ENCODE measurements around the gene A4GNT.
"Not testable (repeated sequence)": the region's sequence is repeated elsewhere in the genome, so short reads cannot be mapped to it uniquely, and the experiment has no call there.

Gene A4GNT

DNA sequence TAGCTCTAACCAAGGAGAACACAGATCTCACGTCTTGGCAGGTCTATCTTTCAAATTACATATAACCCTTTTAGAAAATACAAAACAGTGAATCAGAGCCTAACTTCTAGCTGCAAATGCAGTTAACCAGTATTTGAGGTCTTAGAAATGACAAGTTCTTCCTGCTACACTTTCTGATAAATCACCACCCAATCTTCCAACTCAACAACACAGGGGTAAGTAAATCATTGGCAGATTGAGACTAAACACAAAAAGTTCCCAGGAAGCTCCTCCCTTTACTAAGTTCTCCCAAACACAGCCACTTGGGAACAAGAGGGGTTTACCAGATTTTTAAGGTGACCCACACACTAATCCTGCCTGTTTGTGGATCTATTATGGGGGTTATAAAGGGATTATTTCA is at the start of gene A4GNT:
Gene A4GNT, minus strand, starts transcription at position 152 of the 400 bp plus-strand sequence. CDS start 1,134 bp downstream, outside the sequence.
- in situ Hi-C loops (cut with MboI; ENCODE audit: low sequenced_read_pairs), result no loop called here

DNA sequence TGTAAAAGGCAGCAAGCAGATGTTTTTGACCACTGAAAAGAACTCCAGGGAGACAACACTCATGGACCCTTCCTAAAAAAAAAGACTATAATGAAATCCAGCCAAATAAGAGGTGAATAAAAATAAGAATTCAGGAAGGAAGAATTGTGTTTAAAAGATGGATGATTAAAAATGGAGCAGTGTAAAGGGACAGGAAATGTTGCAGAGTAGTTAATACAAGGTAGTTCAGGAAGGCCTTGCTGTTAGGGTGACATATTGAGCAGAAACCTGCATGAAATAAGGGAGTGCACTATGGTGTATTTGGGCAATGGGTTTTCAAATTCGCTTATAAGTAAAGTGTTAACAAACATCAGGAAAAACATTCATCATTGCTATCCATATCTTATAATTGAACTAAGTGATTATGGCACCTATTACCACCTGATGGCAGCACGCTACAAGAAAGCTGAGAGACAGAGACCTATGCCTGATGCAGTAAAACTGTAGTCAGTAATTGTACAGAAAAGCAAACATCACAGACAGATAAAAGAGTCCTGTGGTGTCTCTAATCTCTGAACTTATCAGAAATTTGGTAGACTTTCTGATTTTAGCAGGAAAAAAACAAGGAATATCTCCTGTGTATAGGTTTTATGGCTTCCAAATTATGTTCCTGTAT is 48.3 kb upstream of the A4GNT start:
- in situ Hi-C loops (cut with MboI; ENCODE audit: low sequenced_read_pairs), result no loop called here

DNA sequence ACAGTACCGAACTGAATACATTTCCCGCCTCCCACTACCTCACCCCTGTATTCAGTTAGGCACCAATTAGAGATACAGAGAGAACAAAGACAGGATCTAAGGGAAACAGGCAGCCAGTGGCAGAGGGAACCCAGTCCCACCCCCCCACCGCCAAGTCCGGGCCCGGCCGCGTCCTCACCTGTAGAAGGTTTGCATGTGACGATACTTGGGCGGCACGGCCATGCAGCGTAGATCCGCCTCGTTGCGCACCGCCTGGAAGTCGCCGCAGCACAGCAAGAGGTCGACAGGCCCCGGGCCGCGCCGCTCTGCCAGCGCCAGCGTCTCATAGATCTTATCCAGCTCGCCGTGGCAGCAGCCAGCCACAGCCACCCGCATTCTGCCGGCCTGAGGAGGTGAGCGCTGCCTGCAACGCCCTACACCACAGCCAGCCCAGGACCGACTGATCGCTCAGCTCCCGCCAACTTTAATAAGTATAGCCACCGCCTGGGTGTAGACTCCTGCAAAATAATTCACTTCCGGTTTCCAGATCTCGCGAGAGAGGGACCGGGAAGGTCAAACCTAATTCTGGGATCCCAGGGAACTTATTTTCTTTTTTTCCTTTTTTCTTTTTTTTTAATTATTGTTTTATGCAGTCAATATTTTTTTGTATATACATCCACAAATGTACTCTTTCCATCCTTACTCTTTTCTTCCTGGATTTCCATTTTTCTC is 42.4 kb upstream of the A4GNT start, which contains the start of gene DBR1:
Gene DBR1, minus strand, starts transcription at position 501 of the 711 bp plus-strand sequence. Its CDS starts 126 bp downstream, at position 375.
- in situ Hi-C loops (cut with MboI; ENCODE audit: low sequenced_read_pairs), result no loop called here

DNA sequence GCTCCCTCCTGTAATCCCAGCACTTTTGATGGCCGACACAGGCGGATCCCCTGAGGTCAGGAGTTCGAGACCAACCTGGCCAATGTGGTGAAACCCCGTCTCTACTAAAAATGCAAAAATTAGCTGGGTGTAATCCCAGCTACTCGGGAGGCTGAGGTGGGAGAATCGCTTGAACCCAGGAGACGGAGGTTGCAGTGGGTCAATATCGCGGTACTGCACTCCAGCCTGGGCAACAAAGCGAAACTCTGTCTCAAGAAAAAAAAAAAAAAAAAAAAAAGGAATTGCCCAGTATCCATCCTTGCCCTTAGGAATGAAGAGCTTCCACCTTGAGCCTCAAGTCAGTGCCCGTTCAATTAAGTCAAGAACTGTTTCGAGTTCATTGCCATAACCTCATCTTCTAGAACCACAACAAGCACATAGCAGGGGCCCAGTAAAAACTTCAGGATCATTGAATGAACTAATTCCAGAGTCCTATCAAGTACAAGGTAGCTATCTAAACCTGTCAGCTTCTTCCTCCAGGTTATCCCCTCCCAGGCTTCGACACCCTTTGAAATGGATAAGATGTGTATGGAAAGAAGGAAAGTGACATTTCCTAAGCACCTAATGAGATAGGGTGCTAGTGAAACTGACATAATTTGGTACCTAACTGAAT is 41.7 kb upstream of the A4GNT start:
- in situ Hi-C loops (cut with MboI; ENCODE audit: low sequenced_read_pairs), result no loop called here

DNA sequence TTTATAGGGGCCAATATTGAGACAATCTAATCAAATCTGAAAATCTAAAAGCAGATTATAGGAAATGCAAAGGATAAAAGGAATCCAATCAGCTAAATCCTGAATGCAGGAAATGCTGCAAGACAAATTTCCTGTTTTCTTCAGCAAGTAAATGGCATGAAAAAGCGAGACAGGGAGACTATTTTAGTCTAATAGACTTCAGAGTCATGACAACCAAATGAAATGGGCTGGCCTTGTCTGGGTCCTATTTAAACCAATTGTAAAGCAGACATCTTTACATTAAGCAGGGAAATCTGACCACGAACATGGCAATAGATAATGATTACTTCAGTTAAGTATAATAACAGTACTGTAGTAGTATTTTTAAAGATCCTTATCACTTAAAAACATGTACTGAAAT is 40.4 kb upstream of the A4GNT start:
- in situ Hi-C loops (cut with MboI; ENCODE audit: low sequenced_read_pairs), result no loop called here

DNA sequence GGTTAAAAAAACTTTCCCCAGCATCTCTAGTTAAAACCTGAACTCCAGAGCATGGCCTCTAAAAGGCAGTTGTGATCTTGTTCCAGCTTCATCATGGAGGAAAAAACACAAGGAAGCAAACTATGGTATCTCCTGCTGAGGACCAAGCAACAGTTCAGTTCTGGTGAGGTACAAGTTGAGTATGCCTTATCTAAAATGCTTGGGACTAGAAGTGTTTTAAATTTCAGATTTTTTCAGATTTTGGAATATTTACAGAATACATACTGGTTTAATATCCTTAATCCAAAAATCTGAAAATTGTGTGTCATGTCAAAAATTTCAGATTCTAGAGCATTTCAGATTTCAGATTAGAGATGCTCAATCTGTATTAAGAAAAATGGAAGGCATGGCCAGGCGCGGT is 32.9 kb upstream of the A4GNT start:
- in situ Hi-C loops (cut with MboI; ENCODE audit: low sequenced_read_pairs), result no loop called here

DNA sequence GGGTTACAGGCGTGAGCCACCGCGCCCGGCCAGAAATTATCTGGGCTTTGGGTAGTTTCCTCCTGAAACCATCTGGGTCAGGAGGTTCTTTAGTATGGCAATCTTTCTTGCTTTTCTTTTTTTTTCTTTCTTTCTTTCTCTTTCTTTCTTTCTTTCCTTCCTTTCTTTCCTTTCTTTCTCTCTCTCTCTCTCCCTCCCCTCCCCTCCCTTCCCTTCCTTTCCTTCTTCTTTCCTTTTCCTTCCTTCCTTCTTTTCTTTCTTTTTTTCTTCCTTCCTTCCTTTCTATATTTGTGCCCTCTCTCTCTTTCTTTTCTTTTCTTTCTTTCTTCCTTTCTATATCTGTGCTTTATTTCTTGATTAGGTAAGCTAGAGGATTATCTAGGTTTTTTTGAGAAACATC is 25.6 kb upstream of the A4GNT start:
- in situ Hi-C loops (cut with MboI; ENCODE audit: low sequenced_read_pairs), result no loop called here

DNA sequence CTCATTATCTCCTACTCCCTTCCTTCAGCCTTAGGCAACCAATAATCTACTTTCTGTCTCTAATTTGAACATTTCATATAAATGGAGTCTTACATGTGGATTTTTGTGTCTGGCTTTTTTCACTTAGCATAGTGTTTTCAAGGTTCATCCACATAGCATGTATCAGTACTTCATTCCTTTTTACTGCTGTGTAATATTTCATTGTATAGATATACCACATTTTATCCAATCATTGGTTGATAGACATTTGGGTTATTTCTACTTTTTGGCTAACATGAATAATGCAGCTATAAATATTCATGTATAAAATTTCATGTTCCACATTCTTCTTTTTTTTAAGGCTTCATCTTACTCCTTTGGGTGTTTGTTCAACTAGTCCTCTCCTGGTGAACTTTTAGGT is 22.3 kb upstream of the A4GNT start:
- in situ Hi-C loops (cut with MboI; ENCODE audit: low sequenced_read_pairs), result no loop called here

DNA sequence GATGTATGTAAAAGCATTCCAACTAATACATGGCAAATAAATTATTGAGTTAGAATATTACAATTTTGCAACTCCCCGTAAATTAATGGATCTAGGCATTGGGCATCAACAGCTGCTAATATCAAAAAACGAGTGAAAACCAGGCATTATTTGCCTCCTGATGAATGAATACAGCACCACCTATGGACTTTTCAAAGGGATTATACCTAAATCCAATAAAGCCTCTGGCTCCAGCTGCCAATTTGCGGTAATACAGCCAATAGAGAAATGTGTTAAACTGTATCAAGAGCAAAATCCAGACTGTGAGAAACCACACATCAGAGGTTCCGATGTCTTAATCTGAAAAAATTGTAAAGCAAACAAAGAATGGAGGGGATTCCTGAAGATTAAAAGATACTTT is 16.3 kb upstream of the A4GNT start:
- in situ Hi-C loops (cut with MboI; ENCODE audit: low sequenced_read_pairs), result no loop called here

DNA sequence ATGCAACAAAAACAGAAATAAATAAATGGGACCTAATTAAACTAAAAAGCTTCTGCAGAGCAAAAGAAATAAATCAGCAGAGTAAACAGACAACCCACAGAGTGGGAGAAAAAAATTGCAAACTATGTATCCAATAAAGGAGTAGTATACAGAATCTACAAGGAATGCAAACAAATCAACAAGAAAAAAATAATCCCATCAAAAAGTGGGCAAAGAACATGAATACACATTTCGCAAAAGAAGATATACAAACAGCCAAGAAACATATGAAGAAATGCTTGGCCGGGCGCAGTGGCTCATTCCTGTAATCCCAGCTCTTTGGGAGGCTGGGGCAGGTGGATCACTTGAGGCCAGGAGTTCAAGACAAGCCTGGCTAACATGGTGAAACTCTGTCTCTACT is 10.0 kb upstream of the A4GNT start:
- in situ Hi-C loops (cut with MboI; ENCODE audit: low sequenced_read_pairs), result not testable (repeated sequence)

DNA sequence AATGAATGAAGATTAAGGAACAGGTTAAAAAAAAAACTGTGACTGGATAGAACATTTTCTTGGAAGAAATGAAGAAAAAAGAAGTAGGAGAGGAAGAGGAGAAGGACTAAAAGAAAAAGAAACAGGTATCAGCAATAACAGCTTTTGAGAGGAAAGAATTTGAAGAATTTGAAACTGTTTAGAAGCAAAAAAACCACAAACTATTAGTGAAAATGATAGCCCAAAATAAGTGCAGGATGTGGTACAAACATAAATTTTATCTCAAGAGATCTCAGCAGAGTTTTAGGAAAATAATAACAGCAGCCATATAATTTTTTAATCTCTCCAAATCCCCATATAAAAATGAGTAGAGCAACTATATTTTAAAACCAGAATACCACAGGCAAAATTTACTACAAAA is 8.8 kb upstream of the A4GNT start:
- in situ Hi-C loops (cut with MboI; ENCODE audit: low sequenced_read_pairs), result no loop called here

DNA sequence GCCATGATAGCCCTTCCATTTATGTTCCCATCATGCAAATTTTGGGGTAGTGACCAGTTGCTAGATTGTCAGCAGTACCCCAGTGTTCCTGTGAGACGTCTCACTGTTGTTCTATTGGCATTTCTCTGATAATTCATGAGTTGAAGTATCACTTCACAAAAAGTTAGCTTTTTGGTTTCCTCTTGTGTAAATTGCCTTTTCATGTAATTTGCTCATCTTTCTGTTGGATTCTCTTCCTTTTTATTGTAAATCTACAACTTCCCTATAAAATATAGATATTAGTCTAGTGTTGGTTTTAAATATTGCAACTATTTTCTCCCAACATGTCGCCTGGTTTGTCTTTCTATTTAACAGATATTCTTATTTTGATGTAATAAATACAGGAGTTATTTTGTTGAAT is 7.5 kb upstream of the A4GNT start:
- in situ Hi-C loops (cut with MboI; ENCODE audit: low sequenced_read_pairs), result no loop called here

DNA sequence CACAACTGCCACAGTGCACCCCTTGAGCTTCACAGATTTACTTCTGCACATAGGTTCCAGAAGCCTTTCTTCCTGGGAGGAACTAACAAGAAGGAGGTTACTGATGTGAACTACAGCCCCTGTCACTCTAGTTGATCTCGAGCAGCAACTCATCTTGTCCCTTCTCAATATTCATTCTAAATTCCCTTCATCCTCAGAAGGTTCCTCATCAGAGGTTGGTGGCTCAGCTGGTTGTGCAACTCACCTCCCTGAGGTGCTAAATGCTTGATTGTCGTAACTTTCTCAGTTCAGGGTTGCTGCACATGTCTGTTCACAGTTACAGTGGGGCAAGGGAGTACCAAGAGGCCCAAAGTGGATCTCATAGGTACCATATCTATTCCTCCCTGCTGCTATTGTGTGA is 5.7 kb upstream of the A4GNT start:
- in situ Hi-C loops (cut with MboI; ENCODE audit: low sequenced_read_pairs), result no loop called here

DNA sequence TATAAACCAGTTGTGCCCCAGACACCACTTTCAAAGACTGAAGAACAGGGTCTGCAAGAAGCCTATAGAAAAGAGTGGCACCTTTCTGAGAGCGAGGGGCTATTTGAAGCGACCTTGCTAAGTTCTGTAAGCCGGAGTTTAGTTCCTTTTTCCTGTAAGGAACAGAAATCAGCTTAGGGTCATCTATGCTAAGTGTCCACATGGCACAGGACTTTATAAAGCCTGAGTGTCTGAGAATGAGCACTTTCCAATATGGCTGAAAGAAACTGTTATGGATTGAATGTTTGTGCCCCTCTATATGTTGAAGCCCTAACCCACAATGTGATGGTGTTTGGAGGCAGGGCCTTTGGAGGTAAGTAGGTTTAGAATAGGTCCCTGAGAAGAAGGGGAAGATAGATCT is 4.0 kb upstream of the A4GNT start:
- in situ Hi-C loops (cut with MboI; ENCODE audit: low sequenced_read_pairs), result no loop called here

DNA sequence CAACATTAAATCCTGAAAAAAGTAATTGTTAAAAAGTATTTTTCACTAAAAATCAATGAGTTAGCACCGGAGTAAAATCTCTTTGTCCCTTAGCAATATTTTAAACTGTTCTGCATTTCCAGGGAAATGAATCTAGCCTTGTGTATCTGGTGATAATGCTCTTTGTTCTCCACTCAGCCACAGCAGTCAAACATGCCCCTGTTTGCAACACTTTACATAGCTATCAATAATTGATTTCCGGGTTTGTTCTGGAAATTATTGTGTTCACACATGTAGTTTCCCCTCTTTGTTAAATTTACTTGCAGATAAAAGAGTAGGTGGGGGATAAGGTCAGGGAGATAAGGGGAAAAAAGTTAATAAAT is 3.6 kb upstream of the A4GNT start:
- in situ Hi-C loops (cut with MboI; ENCODE audit: low sequenced_read_pairs), result no loop called here

DNA sequence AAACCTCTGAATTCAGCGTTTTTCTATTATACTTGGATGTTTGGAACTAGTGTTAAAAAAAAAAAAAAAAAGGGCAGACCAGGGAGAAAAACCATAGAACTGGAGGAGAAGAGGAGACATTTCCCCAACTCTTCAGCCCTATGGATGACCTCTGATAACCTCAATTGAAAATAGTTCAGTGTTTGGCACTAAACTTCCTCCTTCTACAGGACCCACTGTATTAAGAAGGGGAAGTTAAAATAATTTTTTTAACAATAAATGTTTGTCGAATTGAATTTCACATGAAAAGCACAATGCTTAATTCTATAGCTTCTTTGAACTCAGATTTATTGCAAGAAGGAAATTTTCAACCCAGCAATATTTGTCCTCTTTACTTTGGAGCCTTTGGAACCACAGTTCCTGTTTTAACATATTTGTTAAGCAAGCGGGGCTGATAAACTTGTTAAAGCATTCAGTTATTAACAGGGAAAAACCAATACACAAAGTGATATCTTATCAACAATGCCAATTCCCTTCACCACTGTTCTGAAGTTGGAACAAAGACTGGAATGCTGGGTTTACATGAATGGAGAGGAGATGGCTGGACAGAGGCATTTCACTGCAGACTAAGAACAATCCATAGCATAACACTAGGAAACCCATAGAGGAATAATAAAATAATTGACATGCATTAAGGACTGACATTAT is 3.1 kb upstream of the A4GNT start:
- in situ Hi-C loops (cut with MboI; ENCODE audit: low sequenced_read_pairs), result no loop called here

DNA sequence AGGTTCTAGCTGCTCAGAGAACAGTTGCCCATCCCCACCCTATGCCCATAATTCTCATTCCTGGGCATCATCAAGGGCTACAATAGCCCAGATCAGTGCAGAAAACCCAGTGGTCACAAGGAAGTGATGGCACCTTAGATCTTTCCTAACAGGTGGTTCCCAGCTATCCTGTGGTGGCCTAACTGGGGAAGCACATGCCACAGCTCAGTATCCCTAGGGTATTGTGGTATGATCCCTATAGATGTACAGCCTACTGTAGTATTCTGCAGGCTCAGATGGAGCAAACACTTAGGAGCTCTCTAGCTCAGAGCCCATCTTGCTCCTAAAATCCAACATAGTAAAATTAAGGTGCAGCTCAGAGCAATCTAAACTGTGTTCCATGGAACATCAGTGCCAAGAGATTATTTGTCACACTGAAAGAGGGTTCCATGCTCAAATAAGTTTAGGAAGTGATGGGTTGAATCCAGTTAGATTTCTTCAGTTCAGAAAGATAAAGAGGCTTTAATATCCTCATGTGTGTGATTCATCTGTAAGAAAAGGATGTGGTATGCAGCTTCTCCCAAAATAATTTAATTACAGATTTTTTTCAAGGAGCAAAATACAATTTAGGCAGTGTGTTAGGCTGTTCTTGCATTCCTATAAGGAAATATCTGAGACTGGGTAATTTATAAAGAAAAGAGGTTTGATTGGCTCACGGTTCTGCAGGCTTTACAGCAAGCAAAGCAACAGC is 4.4 kb downstream of the A4GNT start:
- in situ Hi-C loops (cut with MboI; ENCODE audit: low sequenced_read_pairs), result no loop called here

DNA sequence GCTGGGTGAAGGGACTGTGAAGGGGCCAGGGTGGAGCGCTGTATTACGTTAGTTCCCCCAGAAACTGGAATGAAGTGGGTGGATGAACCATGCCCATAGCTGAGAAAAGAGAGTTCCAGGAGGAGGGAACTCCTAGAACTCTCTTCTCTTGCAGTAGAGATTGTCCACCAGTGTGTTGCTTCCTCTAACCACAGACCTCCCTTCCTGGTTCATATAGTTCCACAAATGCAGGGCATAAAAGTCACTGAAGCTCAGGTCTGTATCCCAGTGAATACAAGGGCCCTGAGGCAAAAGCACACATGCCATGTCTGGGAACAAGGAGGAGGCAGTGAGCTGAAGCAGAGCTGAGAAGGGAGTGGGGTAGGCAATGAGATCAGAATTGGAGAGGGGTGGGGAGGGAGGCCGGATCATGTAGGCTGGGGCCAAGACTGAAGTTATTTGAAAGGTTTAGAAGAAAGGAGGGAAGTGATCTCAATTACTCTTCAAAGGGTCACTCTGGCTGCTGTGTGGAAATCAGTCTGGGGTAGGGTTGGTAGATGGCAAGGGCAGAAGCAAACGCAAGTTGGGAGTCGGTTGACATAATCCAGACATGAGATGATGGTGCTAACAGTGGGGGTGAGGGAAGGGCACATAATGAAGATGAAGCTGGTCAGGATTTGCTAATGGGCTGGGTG is 6.5 kb downstream of the A4GNT start:
- in situ Hi-C loops (cut with MboI; ENCODE audit: low sequenced_read_pairs), result no loop called here

DNA sequence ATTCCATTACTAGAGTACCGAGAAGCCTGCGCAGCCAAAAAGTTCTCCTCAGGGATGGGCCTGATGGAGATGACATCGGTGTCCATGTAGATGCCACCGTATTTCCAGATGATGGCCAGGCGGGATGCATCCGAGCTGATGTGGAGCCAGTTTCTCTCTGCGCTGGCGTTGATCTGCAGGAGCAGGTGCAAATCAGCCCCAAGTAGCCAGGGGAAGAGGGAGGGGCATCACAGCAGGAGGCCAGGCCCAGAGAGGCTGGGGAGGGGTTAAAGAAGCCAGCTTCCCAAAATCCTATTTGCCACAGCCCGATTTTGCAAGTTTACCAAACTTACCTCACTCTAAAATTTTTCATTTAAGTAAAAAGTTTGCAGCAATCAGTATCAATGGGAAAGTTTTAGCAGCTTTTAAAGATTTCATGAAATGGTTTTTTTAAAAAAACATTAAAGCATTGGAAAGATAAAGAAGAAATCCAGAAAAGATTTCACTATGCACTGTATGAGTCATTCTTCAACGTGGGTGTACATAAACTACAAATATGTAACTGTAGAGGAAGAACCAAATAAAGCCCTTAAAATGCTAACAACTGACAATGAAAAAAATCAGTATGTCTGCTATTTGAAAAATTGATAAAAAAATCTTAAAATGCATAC is 7.4 kb downstream of the A4GNT start:
- in situ Hi-C loops (cut with MboI; ENCODE audit: low sequenced_read_pairs), result no loop called here

DNA sequence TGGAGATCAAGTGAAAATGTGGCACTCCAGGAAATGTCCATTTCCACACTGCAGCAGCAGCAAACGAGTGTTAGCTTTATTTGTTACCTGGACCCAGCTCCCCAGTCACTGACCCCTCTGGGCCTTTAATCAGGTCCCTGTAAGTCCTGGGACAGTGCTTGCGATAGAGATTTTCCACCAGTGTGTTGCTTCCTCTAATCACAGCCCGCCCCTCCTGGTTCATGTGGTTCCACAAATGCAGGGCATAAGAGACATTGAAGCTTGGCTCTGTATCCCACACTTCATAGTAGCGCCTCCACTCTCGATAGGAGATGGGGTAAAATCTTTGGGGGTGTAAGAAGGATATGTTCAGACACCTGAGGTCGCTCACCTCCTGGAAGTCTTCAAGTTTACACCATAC is 8.0 kb downstream of the A4GNT start:
- in situ Hi-C loops (cut with MboI; ENCODE audit: low sequenced_read_pairs), result no loop called here

Data from HL-60/S4 treated with retinoic acid at 250 ng/mL for 4 days and 3 days (cell line).